ENCODE measurements around the gene SORCS2. TPM values are rescaled to one million over a fixed set of nuclear protein-coding genes. Genes with fewer than 3 reads are reported as not detected.

SORCS2 gene
- total and polyA plus RNA-seq, 2 of the 4 experiments (the other 2 are of a cell fraction) = 0.36 to 0.62 TPM

GRCh38 chr4:7778510-7779431 lies 586.4 kb downstream of the SORCS2 start:
- peak overlapping the region; percentile 3; the same call in 1 of the 2 replicates for H3K4me3 ChIP-seq (ENCODE audit: insufficient read depth, low read depth, low read length)
- in situ Hi-C loops (cut with MboI; ENCODE audit: low sequenced_read_pairs) = no loop called here
- 0 out of 2 replicates have a peak overlapping the region, but pooled peaks have one; percentile 25 for H2BK120ac ChIP-seq (ENCODE audit: low read depth, low read length)
- H3K4me2 ChIP-seq (ENCODE audit: low read depth, low read length) = peak overlapping the region; percentile 88
- peak overlapping the region; percentile 2; the same call in 1 of the 2 replicates for H3K9ac ChIP-seq (ENCODE audit: low read depth, low read length)
- peak overlapping the region; percentile 46 for H3K27ac ChIP-seq (ENCODE audit: insufficient read depth, low read length)
- intact Hi-C loops (cut with micrococcal nuclease) = no loop called here
- H4K20me1 ChIP-seq (ENCODE audit: insufficient read depth, low read length) = peaks cover 40% of the 10 kb centered on the region
- no peaks in the 10 kb centered on the region for H3K9me3 ChIP-seq (ENCODE audit: control insufficient read depth, insufficient read depth, low read length)
- peaks cover 10% of the 10 kb centered on the region for H3K9me1 ChIP-seq (ENCODE audit: insufficient read depth, low read length)
- H2BK5ac ChIP-seq (ENCODE audit: low read depth, low read length, poor library complexity, severe bottlenecking) = peak overlapping the region; percentile 34
- ChIA-PET CTCF (interaction anchor here (0.6 to 0.9 kb wide), 3 partner anchors 8 to 721 kb away, joined by 3 to 4 read pairs (median 3); no protein-coding TSS in a partner anchor), POLR2A (ENCODE audit: unreplicated experiment) (no interaction called here)
- no peaks in the 10 kb centered on the region for H3K27me3 ChIP-seq (ENCODE audit: control insufficient read depth, insufficient read depth, low read length)
- DNase-seq (peak; percentile 30), ATAC-seq (ENCODE audit: low read depth) (peak; percentile 55)
- H3K18ac ChIP-seq (ENCODE audit: low read depth, low read length) = peak overlapping the region; percentile 11; the same call in 1 of the 2 replicates
- H4K8ac ChIP-seq (ENCODE audit: low read depth in 2 of 2, low read length in 2 of 2) = peak overlapping the region; percentile 68 to 83
- peak overlapping the region; percentile 52 for H4K91ac ChIP-seq (ENCODE audit: insufficient read depth, low read depth, low read length)
- peaks cover 24% of the 10 kb centered on the region for H3K4me1 ChIP-seq (ENCODE audit: control insufficient read depth, insufficient read depth, low read length)
- H2AK5ac ChIP-seq (ENCODE audit: low read depth, low read length) = peak overlapping the region; percentile 81
- BruUV-seq (replicated peaks) = no TSS peak
- peak overlapping the region; percentile 40 for H4K5ac ChIP-seq (ENCODE audit: low read depth, low read length)
- H2BK20ac ChIP-seq (ENCODE audit: low read depth, low read length) = no peak overlapping the region
- peaks cover 61% of the 10 kb centered on the region for H3K36me3 ChIP-seq (ENCODE audit: control insufficient read depth, insufficient read depth, low read length)
- peaks cover 40 to 80% of the 10 kb centered on the region in 2 experiments for H3K79me1 ChIP-seq (ENCODE audit: low read depth in 1 of 2, low read length in 2 of 2)
- H3K56ac ChIP-seq (ENCODE audit: extremely low read depth, insufficient read depth, low read length) = no peak overlapping the region; the same call in 1 of the 2 replicates
- H2AFZ ChIP-seq (replicated peaks; ENCODE audit: low read length, poor library complexity) = peak overlapping the region; percentile 58
- WGBS, 2 experiments (ENCODE audit: extremely low coverage in 2 of 2, insufficient read length in 1 of 2) = no CpG with 5 or more reads among the region's 24 CpGs
- dilution Hi-C loops (cut with HindIII; ENCODE audit: low sequenced_read_pairs, unreplicated experiment) = no loop called here
- H3K14ac ChIP-seq (replicated peaks; ENCODE audit: low read depth, low read length) = peak overlapping the region; percentile 61
- H3K4ac ChIP-seq (ENCODE audit: low read depth, low read length) = peak overlapping the region; percentile 63
- peak overlapping the region; percentile 71 for H2AK9ac ChIP-seq (replicated peaks; ENCODE audit: low read depth, low read length, poor library complexity)
- peak overlapping the region; percentile 76 for H3K23ac ChIP-seq (ENCODE audit: low read depth, low read length)
- H2BK15ac ChIP-seq (ENCODE audit: low read depth, low read length) = peak overlapping the region; percentile 13; the same call in 1 of the 3 replicates
- TF ChIP-seq POLR2A (IDR thresholded peaks at IDR 0.05; ENCODE audit: low read depth, low read length) (no peak), CHD1 (IDR thresholded peaks at IDR 0.05; ENCODE audit: low read depth, low read length) (no peak), RCOR1 (IDR thresholded peaks at IDR 0.05; ENCODE audit: insufficient replicate concordance, low read length) (no peak), BHLHE40 (IDR thresholded peaks at IDR 0.05; ENCODE audit: low read depth, low read length) (no peak), MAFK (IDR thresholded peaks at IDR 0.05; ENCODE audit: low read depth, low read length) (no peak), NFE2L2 (IDR thresholded peaks at IDR 0.05; ENCODE audit: low read depth, low read length) (no peak), SMC3 (IDR thresholded peaks at IDR 0.05; ENCODE audit: low read depth, low read length) (no peak), MXI1 (IDR thresholded peaks at IDR 0.05; ENCODE audit: borderline replicate concordance, low read depth, low read length) (no peak), CEBPB (IDR thresholded peaks at IDR 0.05; ENCODE audit: low read depth, low read length) (no peak), RFX5 (IDR thresholded peaks at IDR 0.05; ENCODE audit: low read depth, low read length) (no peak), MAZ (IDR thresholded peaks at IDR 0.05; ENCODE audit: borderline replicate concordance, low read depth, low read length) (no peak)
- TF ChIP-seq, protein P1, sequence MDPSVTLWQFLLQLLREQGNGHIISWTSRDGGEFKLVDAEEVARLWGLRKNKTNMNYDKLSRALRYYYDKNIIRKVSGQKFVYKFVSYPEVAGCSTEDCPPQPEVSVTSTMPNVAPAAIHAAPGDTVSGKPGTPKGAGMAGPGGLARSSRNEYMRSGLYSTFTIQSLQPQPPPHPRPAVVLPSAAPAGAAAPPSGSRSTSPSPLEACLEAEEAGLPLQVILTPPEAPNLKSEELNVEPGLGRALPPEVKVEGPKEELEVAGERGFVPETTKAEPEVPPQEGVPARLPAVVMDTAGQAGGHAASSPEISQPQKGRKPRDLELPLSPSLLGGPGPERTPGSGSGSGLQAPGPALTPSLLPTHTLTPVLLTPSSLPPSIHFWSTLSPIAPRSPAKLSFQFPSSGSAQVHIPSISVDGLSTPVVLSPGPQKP (IDR thresholded peaks at IDR 0.05; ENCODE audit: borderline replicate concordance, low read depth, low read length) = no peak
- TF ChIP-seq, protein P2, sequence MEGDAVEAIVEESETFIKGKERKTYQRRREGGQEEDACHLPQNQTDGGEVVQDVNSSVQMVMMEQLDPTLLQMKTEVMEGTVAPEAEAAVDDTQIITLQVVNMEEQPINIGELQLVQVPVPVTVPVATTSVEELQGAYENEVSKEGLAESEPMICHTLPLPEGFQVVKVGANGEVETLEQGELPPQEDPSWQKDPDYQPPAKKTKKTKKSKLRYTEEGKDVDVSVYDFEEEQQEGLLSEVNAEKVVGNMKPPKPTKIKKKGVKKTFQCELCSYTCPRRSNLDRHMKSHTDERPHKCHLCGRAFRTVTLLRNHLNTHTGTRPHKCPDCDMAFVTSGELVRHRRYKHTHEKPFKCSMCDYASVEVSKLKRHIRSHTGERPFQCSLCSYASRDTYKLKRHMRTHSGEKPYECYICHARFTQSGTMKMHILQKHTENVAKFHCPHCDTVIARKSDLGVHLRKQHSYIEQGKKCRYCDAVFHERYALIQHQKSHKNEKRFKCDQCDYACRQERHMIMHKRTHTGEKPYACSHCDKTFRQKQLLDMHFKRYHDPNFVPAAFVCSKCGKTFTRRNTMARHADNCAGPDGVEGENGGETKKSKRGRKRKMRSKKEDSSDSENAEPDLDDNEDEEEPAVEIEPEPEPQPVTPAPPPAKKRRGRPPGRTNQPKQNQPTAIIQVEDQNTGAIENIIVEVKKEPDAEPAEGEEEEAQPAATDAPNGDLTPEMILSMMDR (conservative IDR thresholded peaks at IDR 0.05; ENCODE audit: low read depth, low read length) = no peak
